Measurements from ENCODE around the gene PPP1R10. TPM values are rescaled to one million over a fixed set of nuclear protein-coding genes. Genes with fewer than 3 reads are reported as not detected.

The PPP1R10 gene
- total RNA-seq, 1 experiment from 2014 or later, result 121 TPM

DNA sequence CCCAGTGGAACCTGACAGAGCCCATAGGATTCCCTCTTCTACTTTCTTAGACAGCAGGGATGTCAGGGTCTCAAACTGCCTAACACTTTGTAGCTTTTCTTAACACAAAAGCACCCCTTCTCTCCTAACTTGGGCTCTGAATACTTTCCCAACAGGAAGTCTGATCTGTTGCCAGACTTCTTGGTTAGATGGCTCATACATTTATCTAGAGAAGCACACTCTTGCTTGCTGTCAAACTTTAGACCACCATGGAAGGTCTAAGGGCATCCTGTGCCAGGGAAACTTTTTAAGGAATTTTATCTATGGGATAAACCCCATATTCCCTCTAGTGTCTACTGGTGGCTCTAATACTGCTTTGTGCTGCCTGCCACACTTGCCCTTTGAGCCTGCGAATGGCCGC lies 26.6 kb upstream of the PPP1R10 start:
- Histone ChIP-seq H3K9me3 (ENCODE audit: low read depth, low read length, poor library complexity, severe bottlenecking) (no peaks in the 10 kb centered on the region), H3K27ac (ENCODE audit: low read depth, low read length, poor library complexity, severe bottlenecking) (no peak overlapping the region), H3K27me3 (replicated peaks; ENCODE audit: insufficient read depth, low read depth, low read length, poor library complexity) (no peaks in the 10 kb centered on the region), H3K4me1 (ENCODE audit: insufficient read depth, low read length, poor library complexity, severe bottlenecking) (peaks cover 10% of the 10 kb centered on the region), H3K4me3 (ENCODE audit: low read depth, low read length, poor library complexity, severe bottlenecking) (no peak overlapping the region), H3K36me3 (ENCODE audit: insufficient read depth, low read length, poor library complexity, severe bottlenecking) (peaks cover 33% of the 10 kb centered on the region)
- ChIA-PET CTCF (no interaction called here), POLR2A (ENCODE audit: low non-redundant PET) (no interaction called here)
- DNase-seq (ENCODE audit: low spot score), result no peak
- no TSS peak for BruUV-seq (replicated peaks)
- no peak for TF ChIP-seq EZH2 (IDR thresholded peaks at IDR 0.05; ENCODE audit: borderline replicate concordance, low read depth, low read length, poor library complexity, severe bottlenecking)
- TF ChIP-seq, protein P1, sequence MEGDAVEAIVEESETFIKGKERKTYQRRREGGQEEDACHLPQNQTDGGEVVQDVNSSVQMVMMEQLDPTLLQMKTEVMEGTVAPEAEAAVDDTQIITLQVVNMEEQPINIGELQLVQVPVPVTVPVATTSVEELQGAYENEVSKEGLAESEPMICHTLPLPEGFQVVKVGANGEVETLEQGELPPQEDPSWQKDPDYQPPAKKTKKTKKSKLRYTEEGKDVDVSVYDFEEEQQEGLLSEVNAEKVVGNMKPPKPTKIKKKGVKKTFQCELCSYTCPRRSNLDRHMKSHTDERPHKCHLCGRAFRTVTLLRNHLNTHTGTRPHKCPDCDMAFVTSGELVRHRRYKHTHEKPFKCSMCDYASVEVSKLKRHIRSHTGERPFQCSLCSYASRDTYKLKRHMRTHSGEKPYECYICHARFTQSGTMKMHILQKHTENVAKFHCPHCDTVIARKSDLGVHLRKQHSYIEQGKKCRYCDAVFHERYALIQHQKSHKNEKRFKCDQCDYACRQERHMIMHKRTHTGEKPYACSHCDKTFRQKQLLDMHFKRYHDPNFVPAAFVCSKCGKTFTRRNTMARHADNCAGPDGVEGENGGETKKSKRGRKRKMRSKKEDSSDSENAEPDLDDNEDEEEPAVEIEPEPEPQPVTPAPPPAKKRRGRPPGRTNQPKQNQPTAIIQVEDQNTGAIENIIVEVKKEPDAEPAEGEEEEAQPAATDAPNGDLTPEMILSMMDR (conservative IDR thresholded peaks at IDR 0.05; ENCODE audit: low read depth, low read length), result no peak
- intact Hi-C loops (cut with micrococcal nuclease; ENCODE audit: unreplicated experiment), result no loop called here

DNA sequence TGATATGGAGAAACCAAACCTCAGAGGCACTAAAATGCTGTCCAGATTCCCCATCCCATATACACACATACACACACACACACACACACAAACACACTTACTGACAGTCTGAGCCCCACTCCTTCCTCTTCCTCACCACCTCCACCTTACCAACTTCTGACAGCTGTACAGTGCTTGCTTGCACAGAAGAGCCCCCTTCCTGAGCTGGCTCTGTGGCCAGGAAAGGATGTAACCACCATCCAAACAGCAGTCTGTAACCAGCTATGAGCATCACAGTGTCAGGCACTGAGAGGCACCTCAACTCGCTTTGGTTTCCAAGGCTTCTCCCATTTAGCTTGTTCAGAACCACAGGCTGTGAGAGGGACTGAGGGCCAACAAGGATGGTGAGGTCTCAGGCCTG lies 24.0 kb upstream of the PPP1R10 start:
- H3K9me3 ChIP-seq (ENCODE audit: low read depth, low read length, poor library complexity, severe bottlenecking), result no peaks in the 10 kb centered on the region
- no peaks in the 10 kb centered on the region for H3K27me3 ChIP-seq (replicated peaks; ENCODE audit: insufficient read depth, low read depth, low read length, poor library complexity)
- ChIA-PET POLR2A (ENCODE audit: low non-redundant PET) (no interaction called here), CTCF (no interaction called here)
- H3K27ac ChIP-seq (ENCODE audit: low read depth, low read length, poor library complexity, severe bottlenecking), result no peak overlapping the region
- intact Hi-C loops (cut with micrococcal nuclease; ENCODE audit: unreplicated experiment), result no loop called here
- peaks cover 30% of the 10 kb centered on the region for H3K36me3 ChIP-seq (ENCODE audit: insufficient read depth, low read length, poor library complexity, severe bottlenecking)
- no TSS peak for BruUV-seq (replicated peaks)
- no peak for TF ChIP-seq EZH2 (IDR thresholded peaks at IDR 0.05; ENCODE audit: borderline replicate concordance, low read depth, low read length, poor library complexity, severe bottlenecking)
- TF ChIP-seq, protein P1 (conservative IDR thresholded peaks at IDR 0.05; ENCODE audit: low read depth, low read length), result no peak
- no peak for DNase-seq (ENCODE audit: low spot score)
- no peaks in the 10 kb centered on the region for H3K4me1 ChIP-seq (ENCODE audit: insufficient read depth, low read length, poor library complexity, severe bottlenecking)
- H3K4me3 ChIP-seq (ENCODE audit: low read depth, low read length, poor library complexity, severe bottlenecking), result no peak overlapping the region

DNA sequence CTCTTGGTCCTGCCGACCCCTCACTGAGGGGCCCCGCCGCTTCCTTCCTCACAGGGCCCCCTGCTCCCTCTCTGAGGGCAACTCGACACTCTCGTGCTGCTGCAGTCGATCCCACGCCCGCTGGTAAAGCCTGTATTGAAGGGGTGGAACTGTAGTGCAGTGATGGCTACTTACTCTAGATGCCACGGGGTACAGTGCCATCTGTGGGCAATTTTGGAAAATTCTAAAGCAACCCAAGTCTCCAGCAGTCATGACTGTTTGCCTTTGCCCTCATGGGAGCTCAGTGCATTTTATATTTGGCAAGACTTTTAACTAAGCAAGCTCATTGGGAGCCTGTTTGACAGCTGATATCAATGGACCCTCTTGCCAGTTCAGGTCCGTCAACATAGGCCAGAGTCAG lies 23.4 kb upstream of the PPP1R10 start:
- CTCF ChIA-PET, result no interaction called here
- no peak for DNase-seq (ENCODE audit: low spot score)
- Histone ChIP-seq H3K36me3 (ENCODE audit: insufficient read depth, low read length, poor library complexity, severe bottlenecking) (peaks cover 24% of the 10 kb centered on the region), H3K4me3 (ENCODE audit: low read depth, low read length, poor library complexity, severe bottlenecking) (no peak overlapping the region), H3K27me3 (replicated peaks; ENCODE audit: insufficient read depth, low read depth, low read length, poor library complexity) (no peaks in the 10 kb centered on the region), H3K27ac (ENCODE audit: low read depth, low read length, poor library complexity, severe bottlenecking) (no peak overlapping the region), H3K4me1 (ENCODE audit: insufficient read depth, low read length, poor library complexity, severe bottlenecking) (no peaks in the 10 kb centered on the region), H3K9me3 (ENCODE audit: low read depth, low read length, poor library complexity, severe bottlenecking) (no peaks in the 10 kb centered on the region)
- no TSS peak for BruUV-seq (replicated peaks)
- intact Hi-C loops (cut with micrococcal nuclease; ENCODE audit: unreplicated experiment), result no loop called here
- POLR2A ChIA-PET (ENCODE audit: low non-redundant PET), result no interaction called here
- no peak for TF ChIP-seq EZH2 (IDR thresholded peaks at IDR 0.05; ENCODE audit: borderline replicate concordance, low read depth, low read length, poor library complexity, severe bottlenecking)
- TF ChIP-seq, protein P1 (conservative IDR thresholded peaks at IDR 0.05; ENCODE audit: low read depth, low read length), result no peak

All from A673 (cell line).